Measurements from ENCODE around the gene GAP43.

DNA sequence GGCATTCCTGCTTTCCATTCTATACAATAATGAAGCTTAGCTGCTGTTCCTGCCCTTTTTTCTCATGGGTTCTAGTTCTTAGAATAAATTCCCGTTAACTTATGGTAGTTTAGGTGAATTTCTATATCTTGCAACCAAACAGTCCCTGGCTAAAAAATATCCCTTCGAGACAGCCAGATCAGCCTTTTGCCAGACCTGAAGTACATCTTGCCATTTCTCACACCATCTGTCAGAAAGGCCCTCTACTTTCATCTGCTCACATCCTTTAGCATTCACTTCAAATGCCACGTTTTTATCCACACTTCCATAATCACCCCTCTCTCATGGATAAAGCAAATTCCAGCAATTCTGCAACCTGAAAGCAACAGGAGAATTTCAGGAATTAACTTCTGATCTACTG lies 145.4 kb downstream of the GAP43 start:
- TF ChIP-seq, protein P1, sequence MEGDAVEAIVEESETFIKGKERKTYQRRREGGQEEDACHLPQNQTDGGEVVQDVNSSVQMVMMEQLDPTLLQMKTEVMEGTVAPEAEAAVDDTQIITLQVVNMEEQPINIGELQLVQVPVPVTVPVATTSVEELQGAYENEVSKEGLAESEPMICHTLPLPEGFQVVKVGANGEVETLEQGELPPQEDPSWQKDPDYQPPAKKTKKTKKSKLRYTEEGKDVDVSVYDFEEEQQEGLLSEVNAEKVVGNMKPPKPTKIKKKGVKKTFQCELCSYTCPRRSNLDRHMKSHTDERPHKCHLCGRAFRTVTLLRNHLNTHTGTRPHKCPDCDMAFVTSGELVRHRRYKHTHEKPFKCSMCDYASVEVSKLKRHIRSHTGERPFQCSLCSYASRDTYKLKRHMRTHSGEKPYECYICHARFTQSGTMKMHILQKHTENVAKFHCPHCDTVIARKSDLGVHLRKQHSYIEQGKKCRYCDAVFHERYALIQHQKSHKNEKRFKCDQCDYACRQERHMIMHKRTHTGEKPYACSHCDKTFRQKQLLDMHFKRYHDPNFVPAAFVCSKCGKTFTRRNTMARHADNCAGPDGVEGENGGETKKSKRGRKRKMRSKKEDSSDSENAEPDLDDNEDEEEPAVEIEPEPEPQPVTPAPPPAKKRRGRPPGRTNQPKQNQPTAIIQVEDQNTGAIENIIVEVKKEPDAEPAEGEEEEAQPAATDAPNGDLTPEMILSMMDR (conservative IDR thresholded peaks at IDR 0.05; ENCODE audit: low read length): no peak
- TF ChIP-seq EZH2phosphoT487 (IDR thresholded peaks at IDR 0.05; ENCODE audit: borderline replicate concordance): no peak

Data from Loucy (cell line).